ENCODE results near the gene MCU.
"Not testable (repeated sequence)": the region's sequence is repeated elsewhere in the genome, so short reads cannot be mapped to it uniquely, and the experiment has no call there.

The MCU gene

GRCh38 chr10:72762042-72762441 lies 70.1 kb downstream of the MCU start:
- DNase-seq (ENCODE audit: low spot score): no peak

DNA sequence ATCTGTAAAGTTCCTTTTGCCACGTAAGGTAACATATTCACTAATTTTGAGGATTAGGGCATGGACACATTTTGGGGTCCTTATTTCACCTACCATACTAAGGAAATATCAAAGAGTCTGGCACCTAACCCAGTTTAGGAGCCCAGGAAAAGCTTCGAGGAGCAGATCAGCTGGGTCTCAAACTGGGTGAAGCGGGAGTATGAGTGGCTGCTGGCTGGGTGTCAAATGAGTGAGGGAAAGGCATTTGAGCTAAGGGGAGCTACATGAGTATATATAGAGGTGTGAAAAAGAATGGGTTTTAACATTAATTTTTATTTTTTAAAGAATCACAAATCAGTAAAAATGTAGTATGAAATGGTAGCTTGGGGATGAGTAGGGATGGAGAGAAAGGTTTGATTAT lies 71.3 kb downstream of the MCU start:
- no peak for DNase-seq (ENCODE audit: low spot score)

DNA sequence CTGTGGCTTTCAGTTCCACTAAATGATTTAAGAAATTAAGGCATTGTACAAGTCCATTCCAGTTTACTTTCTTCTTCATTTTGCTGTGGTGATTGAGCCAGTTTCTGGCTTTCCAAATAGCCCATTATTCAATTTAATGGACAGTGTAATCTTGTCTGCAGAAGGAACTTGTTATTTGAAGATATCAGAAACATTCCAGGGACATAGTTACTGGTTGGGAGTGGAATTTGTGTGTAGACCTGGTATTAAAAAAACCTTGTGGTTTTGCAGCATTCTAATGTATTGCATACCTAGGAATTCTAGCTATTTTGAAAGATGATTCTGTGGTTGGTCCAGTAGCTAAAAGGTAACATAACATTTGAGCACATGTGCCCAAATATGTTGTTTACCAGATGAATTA lies 72.2 kb downstream of the MCU start:
- peak; percentile 21 for DNase-seq (ENCODE audit: low spot score)

DNA sequence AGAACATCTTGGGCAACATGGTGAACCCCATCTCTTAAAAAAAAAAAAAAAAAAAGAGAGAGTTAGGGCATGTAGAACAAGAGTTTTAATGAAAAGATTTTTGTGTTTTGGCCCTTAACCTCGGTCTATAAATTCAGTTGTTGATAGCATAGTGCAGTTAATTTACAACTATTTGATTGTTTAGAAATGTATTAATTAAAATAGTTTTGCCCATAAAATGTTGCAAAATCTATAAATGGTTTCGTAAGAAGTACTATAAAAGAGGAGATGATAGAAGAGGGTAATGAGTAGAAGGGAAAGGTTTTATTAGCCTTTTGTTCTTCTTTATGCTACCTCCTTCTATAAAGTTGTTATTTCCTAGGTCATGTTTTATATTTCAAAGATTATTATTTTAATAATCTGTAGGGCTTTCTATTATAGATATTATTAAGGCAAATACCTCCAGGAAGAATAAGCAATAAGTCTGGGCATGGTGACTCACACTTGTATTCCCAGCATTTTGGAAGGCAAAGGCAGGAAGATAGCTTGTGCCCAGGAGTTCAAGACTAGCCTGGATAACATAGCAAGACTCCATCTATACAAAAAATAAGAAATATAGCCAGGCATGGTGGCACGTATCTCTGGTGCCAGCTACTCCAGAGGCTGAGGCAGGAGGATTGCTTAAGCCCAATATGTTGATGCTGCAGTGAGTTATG lies 73.3 kb downstream of the MCU start:
- DNase-seq (ENCODE audit: low spot score): no peak

DNA sequence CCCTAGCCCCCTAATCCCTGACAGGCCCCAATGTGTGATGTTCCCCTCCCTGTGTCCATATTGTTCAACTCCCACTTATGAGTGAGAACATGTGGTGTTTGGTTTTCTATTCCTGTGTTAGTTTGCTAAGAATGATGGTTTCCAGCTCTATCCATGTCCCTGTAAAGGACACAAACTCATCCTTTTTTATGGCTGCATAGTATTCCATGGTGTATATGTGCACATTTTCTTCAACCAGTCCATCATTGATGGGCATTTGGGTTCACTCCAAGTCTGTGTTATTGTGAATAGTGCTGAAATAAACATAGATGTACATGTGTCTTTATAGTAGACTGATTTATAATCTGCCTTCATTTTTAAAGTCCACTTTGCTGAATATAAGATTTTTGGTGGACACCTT lies 79.3 kb downstream of the MCU start:
- not testable (repeated sequence) for DNase-seq (ENCODE audit: low spot score)

- no peak for DNase-seq (ENCODE audit: low spot score)
These were observed 80.1 kb downstream of the MCU start for GRCh38 chr10:72772031-72772430.

GRCh38 chr10:72779874-72780273 lies 87.9 kb downstream of the MCU start:
- no peak for DNase-seq (ENCODE audit: low spot score)

- DNase-seq (ENCODE audit: low spot score): no peak
These were observed 90.8 kb downstream of the MCU start for GRCh38 chr10:72782649-72783330.

DNA sequence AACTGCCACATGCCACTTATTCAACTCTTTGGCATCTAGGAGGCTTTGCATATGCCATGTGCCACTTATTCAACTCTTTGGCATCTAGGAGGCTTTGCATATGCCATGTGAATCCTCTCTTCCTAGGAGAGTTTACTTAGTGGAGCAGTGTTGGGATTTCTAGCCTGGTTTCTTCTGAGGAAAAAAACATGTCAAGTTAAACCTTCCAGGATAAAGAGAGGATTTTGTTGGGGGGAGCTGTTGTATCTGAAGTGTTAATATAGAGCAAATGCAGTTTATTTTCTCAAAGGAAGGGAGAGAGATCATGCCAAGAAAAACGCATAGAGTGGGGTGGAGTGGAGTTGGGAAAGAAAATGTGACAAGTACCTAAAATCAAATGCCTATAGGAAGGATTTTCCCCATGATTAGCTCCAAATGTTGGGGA lies 91.5 kb downstream of the MCU start:
- no peak for DNase-seq (ENCODE audit: low spot score)

DNA sequence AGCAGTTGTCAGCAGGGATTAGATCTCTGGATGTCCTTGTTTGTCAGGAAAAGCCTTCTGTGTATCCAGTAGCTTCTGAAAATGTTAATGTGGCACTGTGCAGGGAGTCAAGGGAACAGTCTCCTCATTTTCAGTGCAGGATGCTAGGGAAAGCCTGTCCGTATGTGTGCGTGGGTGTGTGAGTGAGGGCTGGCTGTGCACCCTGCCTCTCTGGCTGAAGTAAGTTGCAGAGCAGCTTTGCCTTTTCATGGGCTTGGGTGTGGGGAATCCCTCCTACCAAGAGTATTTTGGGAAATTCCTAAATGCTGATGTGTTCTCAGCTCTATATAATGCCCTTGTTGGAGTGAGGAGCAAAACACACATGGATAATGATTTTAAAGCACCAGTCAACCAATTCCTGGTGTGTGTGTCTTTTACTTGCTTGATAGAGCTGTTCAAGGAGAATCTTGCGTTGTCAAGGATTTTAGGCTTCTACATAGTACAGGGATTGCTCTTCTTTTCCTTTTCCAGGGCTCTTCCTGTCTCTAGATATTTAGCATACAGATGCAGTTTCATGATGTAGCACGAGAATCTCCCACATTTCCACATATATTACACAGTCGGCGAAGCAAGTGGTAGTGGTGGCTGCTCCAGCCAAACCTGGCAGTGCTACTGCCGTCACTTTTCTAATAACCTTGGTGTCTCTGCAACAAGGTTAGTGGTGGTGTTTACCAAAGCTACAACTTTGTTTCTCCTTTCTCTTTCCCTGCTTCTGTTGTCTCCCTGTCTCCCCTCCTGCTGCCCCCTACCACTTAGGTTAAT lies 92.8 kb downstream of the MCU start:
- peak; percentile 57 for DNase-seq (ENCODE audit: low spot score)

- DNase-seq (ENCODE audit: low spot score): no peak
These were observed 93.5 kb downstream of the MCU start for GRCh38 chr10:72785409-72785808.

- DNase-seq (ENCODE audit: low spot score): no peak
These were observed 98.5 kb downstream of the MCU start for GRCh38 chr10:72790216-72790990.

DNA sequence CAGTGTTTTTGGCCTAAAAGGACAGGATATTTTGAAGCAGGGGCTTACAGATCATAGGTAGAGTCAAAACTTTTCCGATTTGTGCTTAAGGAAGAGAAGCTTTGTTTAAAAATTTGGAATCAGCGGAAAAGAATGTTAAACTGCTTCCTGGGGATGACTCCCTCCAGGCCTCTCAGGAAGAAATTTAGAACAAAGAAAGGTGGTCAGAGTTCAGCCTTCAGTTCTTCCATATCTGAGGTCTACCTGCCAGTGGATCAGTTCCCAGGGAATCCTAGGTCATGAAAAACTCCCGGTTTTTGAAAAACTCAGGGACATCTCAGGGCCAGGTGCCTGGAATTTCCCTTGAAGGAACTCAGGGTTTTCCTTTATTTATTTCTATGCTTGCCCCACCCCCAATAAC lies 100.3 kb downstream of the MCU start:
- DNase-seq (ENCODE audit: low spot score): no peak

DNA sequence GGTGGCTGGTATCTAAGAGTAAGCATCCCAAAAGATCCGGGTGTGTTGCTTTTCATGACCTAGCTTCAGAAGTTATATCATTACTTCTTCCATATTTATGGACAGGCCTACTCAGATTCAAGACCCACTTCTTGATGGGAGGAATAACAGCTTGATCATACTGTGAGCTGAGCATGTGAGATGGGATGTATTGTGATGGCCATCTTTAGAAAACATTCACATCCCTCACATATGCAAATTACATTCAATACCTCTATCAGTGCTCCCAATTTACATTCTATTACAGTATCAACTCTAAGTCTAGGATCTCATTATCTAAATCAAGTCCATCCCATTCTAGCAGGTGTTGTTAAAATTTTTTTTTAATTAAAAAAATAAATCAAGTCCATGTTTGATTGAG lies 101.8 kb downstream of the MCU start:
- no peak for DNase-seq (ENCODE audit: low spot score)

- DNase-seq (ENCODE audit: low spot score): no peak
These were observed 102.3 kb downstream of the MCU start for GRCh38 chr10:72794260-72794659.

GRCh38 chr10:72796042-72796441 lies 104.1 kb downstream of the MCU start:
- no peak for DNase-seq (ENCODE audit: low spot score)

DNA sequence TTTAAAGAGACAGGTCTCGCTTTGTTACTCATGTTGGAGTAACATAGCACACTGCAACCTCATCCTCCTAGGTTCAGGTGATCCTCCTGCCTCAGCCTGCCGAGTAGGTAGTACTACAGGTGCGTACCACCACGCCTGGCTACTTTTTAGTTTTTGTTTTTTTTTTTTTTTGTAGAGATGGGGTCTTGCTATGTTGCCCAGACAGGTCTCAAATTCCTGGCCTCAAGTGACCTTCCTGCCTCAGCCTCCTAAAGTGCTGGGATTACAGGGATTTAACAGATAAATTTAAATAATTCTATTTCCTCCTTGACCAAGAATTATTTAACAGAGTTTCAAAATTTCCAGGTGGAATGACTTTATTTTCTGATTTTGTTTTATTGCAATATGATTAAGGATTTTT lies 104.6 kb downstream of the MCU start:
- DNase-seq (ENCODE audit: low spot score): no peak

- no peak for DNase-seq (ENCODE audit: low spot score)
These were observed 108.2 kb downstream of the MCU start for GRCh38 chr10:72800000-72800740.

DNA sequence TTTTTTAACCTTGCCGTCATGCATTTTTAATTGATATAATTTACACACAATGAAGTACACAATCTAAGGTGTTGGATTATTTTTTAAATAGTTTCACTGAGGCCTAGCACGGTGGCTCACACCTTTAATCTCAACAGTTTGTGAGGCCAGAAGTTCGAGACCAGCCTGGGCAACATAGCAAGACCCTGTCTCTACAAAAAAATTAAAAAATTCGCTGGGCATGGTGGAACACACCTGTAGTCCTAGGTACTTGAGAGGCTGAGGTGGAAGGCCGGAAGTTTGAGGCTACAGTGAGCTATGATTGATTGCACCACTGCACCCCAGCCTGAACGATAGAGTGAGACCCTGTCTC lies 108.8 kb downstream of the MCU start:
- DNase-seq (ENCODE audit: low spot score): no peak

- no peak for DNase-seq (ENCODE audit: low spot score)
These were observed 109.4 kb downstream of the MCU start for GRCh38 chr10:72801263-72801868.

DNA sequence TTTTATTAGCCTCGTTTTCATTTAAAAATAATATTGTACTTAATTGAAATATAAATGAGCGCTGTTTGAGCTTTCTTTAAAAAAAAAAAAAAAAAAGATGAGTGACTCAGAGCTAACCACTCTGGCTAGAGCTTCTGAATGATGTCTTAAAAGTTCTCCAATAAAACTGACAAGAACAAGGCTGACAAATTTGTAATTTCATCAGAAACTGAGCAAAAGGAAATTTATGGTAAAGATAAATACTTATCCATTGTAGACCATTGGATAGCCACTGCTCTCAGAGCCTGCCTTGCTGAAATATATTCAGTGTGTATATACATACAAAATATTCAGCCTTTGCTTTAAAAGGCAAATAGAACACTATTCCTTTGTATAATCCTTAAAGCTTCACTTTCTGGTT lies 110.4 kb downstream of the MCU start:
- no peak for DNase-seq (ENCODE audit: low spot score)

All from hepatic stellate cell (primary cell).